K562 (cell line): ENCODE data around the gene PBXIP1. TPM values are rescaled to one million over a fixed set of nuclear protein-coding genes. Genes with fewer than 3 reads are reported as not detected.
A peak's percentile ranks its signal among the peaks of the same experiment; 100 is the strongest.

ENCODE experiments used
- BDP1 ChIP-seq: IDR thresholded peaks from 3 replicates; pipeline ENCODE4 v1.6.1; 2011; ENCODE audit not compliant: insufficient read length, insufficient read depth
- ELF2 ChIP-seq: fragments of 250-450 bp; sonication (Bioruptor Pico); IDR thresholded peaks from 2 replicates; pipeline ENCODE4 v1.5.0; 2021; ENCODE audit warnings: mild to moderate bottlenecking
- PHF8 ChIP-seq: fragments of 200-600 bp; sonication (generic); IDR thresholded peaks from 2 replicates; pipeline ENCODE4 v1.6.1; 2012; ENCODE audit warnings: mixed run types, mild to moderate bottlenecking, inconsistent platforms, low read length, moderate library complexity, borderline replicate concordance
- PPARD ChIP-seq: fragments of 250-450 bp; sonication (Bioruptor Pico); IDR thresholded peaks from 2 replicates; pipeline ENCODE4 v1.8.0; 2022; ENCODE audit warnings: inconsistent platforms, mild to moderate bottlenecking, moderate library complexity
- SLC30A9 ChIP-seq: fragments of 250-450 bp; sonication (Bioruptor Pico); IDR thresholded peaks from 2 replicates; pipeline ENCODE4 v1.8.0; 2022; ENCODE audit warnings: mild to moderate bottlenecking, moderate library complexity
- SMARCA5 ChIP-seq: fragments of 450-650 bp; IDR thresholded peaks from 2 replicates; pipeline ENCODE4 v1.6.1; 2016
- TAF1 ChIP-seq: IDR thresholded peaks from 2 replicates; pipeline ENCODE4 v1.6.1; 2011; ENCODE audit warnings: mild to moderate bottlenecking, low read length, moderate library complexity; ENCODE audit not compliant: insufficient read depth, control insufficient read depth, severe bottlenecking; ENCODE audit errors: extremely low read depth
- TGIF2 ChIP-seq: sonication (generic); formaldehyde crosslinking; IDR thresholded peaks from 2 replicates; pipeline ENCODE4 v1.8.1; 2022; ENCODE audit warnings: mild to moderate bottlenecking, missing genetic modification reagents, moderate library complexity
- XRCC5 ChIP-seq: fragments of 200-400 bp; formaldehyde crosslinking; IDR thresholded peaks from 2 replicates; pipeline ENCODE4 v1.6.1; 2017; ENCODE audit warnings: low read depth, mild to moderate bottlenecking, low read length
- ZNF212 ChIP-seq: fragments of 450-650 bp; formaldehyde crosslinking; IDR thresholded peaks from 2 replicates; pipeline ENCODE4 v1.4.0; 2020; ENCODE audit warnings: mild to moderate bottlenecking
- ZNF280B ChIP-seq: fragments of 250-450 bp; sonication (Bioruptor Pico); IDR thresholded peaks from 2 replicates; pipeline ENCODE4 v1.5.1; 2021; ENCODE audit warnings: mild to moderate bottlenecking
- polyA plus RNA-seq, 8 experiments: library from polyadenylated mRNA; depleted of rRNA in 4 of 8; stranded (reverse) in 5 of 8; unstranded in 3 of 8; fragments of >200 nt; fragmentation: Nextera tagmentation in 2 of 8; fragmentation: Illumina TruSeq in 1 of 8; extraction: Ambion mirVana in 2 of 8; extraction: Trizol in 1 of 8; gene quantifications; 2 replicates each; pipeline versions ENCODE4 v1.2.1 to v1.2.3, GENCODE V29; 2011 to 2014; ENCODE audit warnings: inconsistent platforms in 1 of 8, missing spikeins in 1 of 8
- total RNA-seq, 7 experiments: library from RNA; depleted of rRNA in 6 of 7; stranded (reverse); fragments of >200 nt in 6 of 7; fragmentation: Illumina TruSeq in 2 of 7; extraction: Trizol in 2 of 7; gene quantifications; 2 replicates each; pipeline versions ENCODE4 v1.2.1 to v1.2.3, GENCODE V29; 2011 to 2021; ENCODE audit warnings: low replicate concordance in 1 of 7
- TF ChIP-seq, protein P1 (sequence below): fragments of 450-650 bp; IDR thresholded peaks from 2 replicates; pipeline ENCODE4 v1.6.1; 2017; ENCODE audit warnings: antibody characterized with exemption, mild to moderate bottlenecking
- TF ChIP-seq, protein P2 (sequence below): sonication (generic); formaldehyde crosslinking; IDR thresholded peaks from 2 replicates; pipeline ENCODE4 v1.8.0; 2022; ENCODE audit warnings: mild to moderate bottlenecking, missing genetic modification reagents
- TF ChIP-seq, protein P3 (sequence below): fragments of 150-350 bp; IDR thresholded peaks from 2 replicates; pipeline ENCODE4 v1.6.1; 2014; ENCODE audit warnings: low read depth, mild to moderate bottlenecking, low read length, borderline replicate concordance

PBXIP1 gene
- total and polyA plus RNA-seq, 9 of the 15 experiments (the other 6 are each of a cell fraction or from before 2014, with no cell fraction given): 0.13 to 8.3 (median 5.8) TPM

- TF ChIP-seq, protein P1, sequence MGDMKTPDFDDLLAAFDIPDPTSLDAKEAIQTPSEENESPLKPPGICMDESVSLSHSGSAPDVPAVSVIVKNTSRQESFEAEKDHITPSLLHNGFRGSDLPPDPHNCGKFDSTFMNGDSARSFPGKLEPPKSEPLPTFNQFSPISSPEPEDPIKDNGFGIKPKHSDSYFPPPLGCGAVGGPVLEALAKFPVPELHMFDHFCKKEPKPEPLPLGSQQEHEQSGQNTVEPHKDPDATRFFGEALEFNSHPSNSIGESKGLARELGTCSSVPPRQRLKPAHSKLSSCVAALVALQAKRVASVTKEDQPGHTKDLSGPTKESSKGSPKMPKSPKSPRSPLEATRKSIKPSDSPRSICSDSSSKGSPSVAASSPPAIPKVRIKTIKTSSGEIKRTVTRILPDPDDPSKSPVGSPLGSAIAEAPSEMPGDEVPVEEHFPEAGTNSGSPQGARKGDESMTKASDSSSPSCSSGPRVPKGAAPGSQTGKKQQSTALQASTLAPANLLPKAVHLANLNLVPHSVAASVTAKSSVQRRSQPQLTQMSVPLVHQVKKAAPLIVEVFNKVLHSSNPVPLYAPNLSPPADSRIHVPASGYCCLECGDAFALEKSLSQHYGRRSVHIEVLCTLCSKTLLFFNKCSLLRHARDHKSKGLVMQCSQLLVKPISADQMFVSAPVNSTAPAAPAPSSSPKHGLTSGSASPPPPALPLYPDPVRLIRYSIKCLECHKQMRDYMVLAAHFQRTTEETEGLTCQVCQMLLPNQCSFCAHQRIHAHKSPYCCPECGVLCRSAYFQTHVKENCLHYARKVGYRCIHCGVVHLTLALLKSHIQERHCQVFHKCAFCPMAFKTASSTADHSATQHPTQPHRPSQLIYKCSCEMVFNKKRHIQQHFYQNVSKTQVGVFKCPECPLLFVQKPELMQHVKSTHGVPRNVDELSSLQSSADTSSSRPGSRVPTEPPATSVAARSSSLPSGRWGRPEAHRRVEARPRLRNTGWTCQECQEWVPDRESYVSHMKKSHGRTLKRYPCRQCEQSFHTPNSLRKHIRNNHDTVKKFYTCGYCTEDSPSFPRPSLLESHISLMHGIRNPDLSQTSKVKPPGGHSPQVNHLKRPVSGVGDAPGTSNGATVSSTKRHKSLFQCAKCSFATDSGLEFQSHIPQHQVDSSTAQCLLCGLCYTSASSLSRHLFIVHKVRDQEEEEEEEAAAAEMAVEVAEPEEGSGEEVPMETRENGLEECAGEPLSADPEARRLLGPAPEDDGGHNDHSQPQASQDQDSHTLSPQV: peak; percentile 61; the same call in 1 of the 2 replicates
- TF ChIP-seq, protein P2, sequence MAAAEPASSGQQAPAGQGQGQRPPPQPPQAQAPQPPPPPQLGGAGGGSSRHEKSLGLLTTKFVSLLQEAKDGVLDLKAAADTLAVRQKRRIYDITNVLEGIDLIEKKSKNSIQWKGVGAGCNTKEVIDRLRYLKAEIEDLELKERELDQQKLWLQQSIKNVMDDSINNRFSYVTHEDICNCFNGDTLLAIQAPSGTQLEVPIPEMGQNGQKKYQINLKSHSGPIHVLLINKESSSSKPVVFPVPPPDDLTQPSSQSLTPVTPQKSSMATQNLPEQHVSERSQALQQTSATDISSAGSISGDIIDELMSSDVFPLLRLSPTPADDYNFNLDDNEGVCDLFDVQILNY: no peak; the same call in 1 of the 2 replicates
- TF ChIP-seq BDP1: no peak
- no peak for TF ChIP-seq XRCC5
- TF ChIP-seq SMARCA5: no peak
- TF ChIP-seq, protein P3, sequence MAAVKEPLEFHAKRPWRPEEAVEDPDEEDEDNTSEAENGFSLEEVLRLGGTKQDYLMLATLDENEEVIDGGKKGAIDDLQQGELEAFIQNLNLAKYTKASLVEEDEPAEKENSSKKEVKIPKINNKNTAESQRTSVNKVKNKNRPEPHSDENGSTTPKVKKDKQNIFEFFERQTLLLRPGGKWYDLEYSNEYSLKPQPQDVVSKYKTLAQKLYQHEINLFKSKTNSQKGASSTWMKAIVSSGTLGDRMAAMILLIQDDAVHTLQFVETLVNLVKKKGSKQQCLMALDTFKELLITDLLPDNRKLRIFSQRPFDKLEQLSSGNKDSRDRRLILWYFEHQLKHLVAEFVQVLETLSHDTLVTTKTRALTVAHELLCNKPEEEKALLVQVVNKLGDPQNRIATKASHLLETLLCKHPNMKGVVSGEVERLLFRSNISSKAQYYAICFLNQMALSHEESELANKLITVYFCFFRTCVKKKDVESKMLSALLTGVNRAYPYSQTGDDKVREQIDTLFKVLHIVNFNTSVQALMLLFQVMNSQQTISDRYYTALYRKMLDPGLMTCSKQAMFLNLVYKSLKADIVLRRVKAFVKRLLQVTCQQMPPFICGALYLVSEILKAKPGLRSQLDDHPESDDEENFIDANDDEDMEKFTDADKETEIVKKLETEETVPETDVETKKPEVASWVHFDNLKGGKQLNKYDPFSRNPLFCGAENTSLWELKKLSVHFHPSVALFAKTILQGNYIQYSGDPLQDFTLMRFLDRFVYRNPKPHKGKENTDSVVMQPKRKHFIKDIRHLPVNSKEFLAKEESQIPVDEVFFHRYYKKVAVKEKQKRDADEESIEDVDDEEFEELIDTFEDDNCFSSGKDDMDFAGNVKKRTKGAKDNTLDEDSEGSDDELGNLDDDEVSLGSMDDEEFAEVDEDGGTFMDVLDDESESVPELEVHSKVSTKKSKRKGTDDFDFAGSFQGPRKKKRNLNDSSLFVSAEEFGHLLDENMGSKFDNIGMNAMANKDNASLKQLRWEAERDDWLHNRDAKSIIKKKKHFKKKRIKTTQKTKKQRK: no peak
- 0 out of 2 replicates have a peak, but pooled peaks have one; percentile 22 for TF ChIP-seq ZNF212 (CRISPR knock-in tag)
- TF ChIP-seq TGIF2: no peak; the same call in 1 of the 2 replicates
- 0 out of 2 replicates have a peak, but pooled peaks have one; percentile 43 for TF ChIP-seq SLC30A9 (CRISPR knock-in tag)
- TF ChIP-seq ZNF280B (CRISPR knock-in tag): 0 out of 2 replicates have a peak, but pooled peaks have one; percentile 50
- TF ChIP-seq PPARD (CRISPR knock-in tag): no peak
- peak; percentile 86; the same call in 1 of the 2 replicates for TF ChIP-seq PHF8
- peak; percentile 55 for TF ChIP-seq TAF1
- TF ChIP-seq ELF2 (CRISPR knock-in tag): 0 out of 2 replicates have a peak, but pooled peaks have one; percentile 61
Observed at GRCh38 chr1:154961207-154962155, 5.6 kb upstream of the PBXIP1 start, which contains the start of gene PYGO2 (continued).
